ENCODE data around the gene HECTD2.
"Not testable (repeated sequence)": the region's sequence is repeated elsewhere in the genome, so short reads cannot be mapped to it uniquely, and the experiment has no call there.

- not testable (repeated sequence) for TF ChIP-seq POLR2A, CTCF (IDR thresholded peaks at IDR 0.05)
These were observed 45.0 kb downstream of the HECTD2 start for GRCh38 chr10:91455135-91455534.
